22Rv1 (cell line): Measurements from ENCODE around the gene APBB2.

Experiments used
- CTCF ChIP-seq: fragments of 450-650 bp; IDR thresholded peaks from 2 replicates; pipeline ENCODE4 v1.5.1; 2017; ENCODE audit warnings: mild to moderate bottlenecking
- ZFX ChIP-seq: fragments of 450-650 bp; IDR thresholded peaks from 2 replicates; pipeline ENCODE4 v1.6.1; 2017; ENCODE audit warnings: antibody characterized with exemption, borderline replicate concordance

- TF ChIP-seq CTCF, result no peak
- no peak for TF ChIP-seq ZFX
These were observed 280.9 kb downstream of the APBB2 start for GRCh38 chr4:40933272-40934053.
